SK-N-SH treated with all-trans-retinoic acid at 6 μM for 48 hours (cell line): Measurements from ENCODE around the gene TEN1.

Experiments
- BACH2 ChIP-seq: fragments of 250-450 bp; sonication (Bioruptor Pico); IDR thresholded peaks from 2 replicates; pipeline ENCODE4 v1.9.0; 2021; ENCODE audit warnings: mild to moderate bottlenecking, borderline replicate concordance
- CSRNP3 ChIP-seq: fragments of 250-450 bp; sonication (Bioruptor Pico); IDR thresholded peaks from 2 replicates; pipeline ENCODE4 v1.5.1; 2021; ENCODE audit warnings: mild to moderate bottlenecking, moderate library complexity
- ESRRG ChIP-seq: fragments of 250-450 bp; sonication (Bioruptor Pico); IDR thresholded peaks from 2 replicates; pipeline ENCODE4 v1.6.1; 2021; ENCODE audit warnings: mild to moderate bottlenecking
- SNAI2 ChIP-seq: fragments of 250-450 bp; sonication (Bioruptor Pico); IDR thresholded peaks from 2 replicates; pipeline ENCODE4 v1.5.0; 2020; ENCODE audit warnings: mild to moderate bottlenecking, moderate library complexity
- TCF4 ChIP-seq: fragments of 250-450 bp; sonication (Bioruptor Pico); IDR thresholded peaks from 2 replicates; pipeline ENCODE4 v1.8.0; 2021; ENCODE audit warnings: mild to moderate bottlenecking, moderate library complexity, borderline replicate concordance
- TOX ChIP-seq: fragments of 250-450 bp; sonication (Bioruptor Pico); IDR thresholded peaks from 2 replicates; pipeline ENCODE4 v1.8.0; 2021; ENCODE audit warnings: mild to moderate bottlenecking, moderate library complexity, borderline replicate concordance
- ZFP30 ChIP-seq: fragments of 450-650 bp; formaldehyde crosslinking; IDR thresholded peaks from 2 replicates; pipeline ENCODE4 v1.5.0; 2022; ENCODE audit warnings: mild to moderate bottlenecking, moderate library complexity

DNA sequence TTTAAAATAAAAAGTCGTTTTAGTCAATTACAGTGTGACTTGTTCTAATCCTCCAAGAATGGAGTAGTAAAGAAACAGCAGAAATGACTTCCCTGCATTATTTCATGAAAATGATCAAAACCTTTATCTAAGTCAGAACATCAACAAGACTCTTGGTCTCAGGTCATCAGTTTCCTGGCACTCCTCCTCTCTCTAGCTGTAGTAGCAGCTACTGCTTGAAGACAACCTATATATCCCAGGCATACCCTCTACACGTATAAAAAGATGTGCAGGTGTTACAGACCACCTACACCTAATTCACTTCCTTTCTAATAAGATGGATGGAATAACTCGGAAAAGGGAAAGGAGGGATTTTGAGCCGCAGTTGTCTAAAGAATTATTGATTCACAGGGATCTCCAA is 36.6 kb upstream of the TEN1 start:
- TF ChIP-seq SNAI2: no peak
- TF ChIP-seq TOX (CRISPR knock-in tag): no peak
- TF ChIP-seq TCF4 (CRISPR knock-in tag): no peak
- no peak for TF ChIP-seq BACH2 (CRISPR knock-in tag)
- no peak for TF ChIP-seq ZFP30 (CRISPR knock-in tag)
- no peak for TF ChIP-seq ESRRG
- no peak for TF ChIP-seq CSRNP3 (CRISPR knock-in tag)
